HCT116 (cell line): ENCODE measurements around the gene ANO2. TPM values are rescaled to one million over a fixed set of nuclear protein-coding genes. Genes with fewer than 3 reads are reported as not detected.

Source experiments
- ATAC-seq: fragments of 200-7000 bp; cut with Tn5 transposase; 2 replicates; pipeline ENCODE4 v1.9.1; 2020; ENCODE audit warnings: mild to moderate bottlenecking, moderate library complexity
- BruUV-seq: library from RNA; stranded (reverse); fragments of 400-500 nt; replicated peaks from 2 replicates; lab custom pipeline; 2021; lab: Mats Ljungman, UMichigan
- CTCF ChIA-PET: fragments of 300-600 bp; sonication (Branson Sonifier 250); formaldehyde crosslinking; loops from one replicate; lab custom pipeline; 2021; ENCODE audit warnings: antibody characterized with exemption; lab: Charles Lee
- POLR2A ChIA-PET: fragments of 300-600, 350-600 bp; sonication (Branson Sonifier 250); formaldehyde crosslinking; loops from one replicate; lab custom pipeline; 2021; ENCODE audit warnings: antibody characterized with exemption; lab: Charles Lee
- RAD21 ChIA-PET, 2 experiments: fragments of 300-600 bp; sonication (Branson Sonifier 250); formaldehyde crosslinking; loops; one replicate each; lab custom pipeline; 2023; ENCODE audit warnings: low total read pairs in 2 of 2; ENCODE audit not compliant: uncharacterized antibody in 2 of 2, unreplicated experiment in 2 of 2, low non-redundant PET in 1 of 2; lab: Charles Lee
- DNase-seq: peaks from one replicate; pipeline ENCODE4 v3.0.0-alpha.2; 2010; ENCODE audit warnings: low read depth, low spot score
- H2AFZ ChIP-seq: fragments of 200-600 bp; shearing (Covaris generic), sonication (generic); 2 replicates; pipeline ENCODE4 v1.6.1; 2017; ENCODE audit warnings: low read depth, mixed run types, mixed read lengths, antibody characterized with exemption, low read length; ENCODE audit not compliant: poor library complexity, severe bottlenecking
- H3K27ac ChIP-seq: 2 replicates; pipeline ENCODE4 v1.5.1; 2012; ENCODE audit warnings: low read depth, low read length
- H3K27me3 ChIP-seq: fragments of 200-600 bp; sonication (generic); 2 replicates; pipeline ENCODE4 v1.6.1; 2016; ENCODE audit warnings: mixed run types, low read length, mixed read lengths; ENCODE audit not compliant: insufficient read depth
- H3K36me3 ChIP-seq, 2 experiments: fragments of 200-500 bp in 1 of 2; fragments of 200-600 bp in 1 of 2; sonication (Bioruptor generic) in 1 of 2; sonication (generic) in 1 of 2; 2 replicates each; pipeline versions ENCODE4 v1.5.1 to v1.6.1; 2014 to 2016; ENCODE audit warnings: low read length in 2 of 2, inconsistent platforms in 1 of 2, mixed read lengths in 1 of 2, mixed run types in 1 of 2; ENCODE audit not compliant: insufficient read depth in 2 of 2, control insufficient read depth in 1 of 2
- H3K4me1 ChIP-seq, 2 experiments: fragments of 200-600 bp in 1 of 2; sonication (generic) in 1 of 2; 2 replicates each; pipeline versions ENCODE4 v1.5.1 to v1.6.1; 2012 to 2017; ENCODE audit warnings: low read length in 2 of 2, inconsistent platforms in 1 of 2, mild to moderate bottlenecking in 1 of 2, mixed read lengths in 1 of 2, mixed run types in 1 of 2, moderate library complexity in 1 of 2; ENCODE audit not compliant: insufficient read depth in 2 of 2, control insufficient read depth in 1 of 2
- H3K4me2 ChIP-seq: fragments of 200-600 bp; sonication (generic); 2 replicates; pipeline ENCODE4 v1.6.1; 2017; ENCODE audit warnings: mixed run types, low read length, mixed read lengths
- H3K4me3 ChIP-seq, 2 experiments: fragments of 200-600 bp in 1 of 2; sonication (generic) in 1 of 2; replicated peaks in 1 of 2; 2 replicates each; pipeline ENCODE4 v1.5.1; 2011 to 2016; ENCODE audit warnings: low read length in 2 of 2, control low read depth in 1 of 2, low read depth in 1 of 2, mild to moderate bottlenecking in 1 of 2, mixed read lengths in 1 of 2, mixed run types in 1 of 2
- H3K79me2 ChIP-seq: fragments of 200-600 bp; sonication (generic); 2 replicates; pipeline ENCODE4 v1.6.1; 2017; ENCODE audit warnings: mild to moderate bottlenecking, mixed run types, low read length, moderate library complexity, mixed read lengths; ENCODE audit not compliant: insufficient read depth
- H3K9ac ChIP-seq: fragments of 200-600 bp; sonication (generic); 2 replicates; pipeline ENCODE4 v1.6.1; 2016; ENCODE audit warnings: low read length, mixed read lengths
- H3K9me2 ChIP-seq: fragments of 200-600 bp; sonication (generic), shearing (Covaris generic); 2 replicates; pipeline ENCODE4 v1.6.1; 2017; ENCODE audit warnings: mixed run types, mild to moderate bottlenecking, moderate library complexity; ENCODE audit not compliant: insufficient read depth
- H3K9me3 ChIP-seq, 2 experiments: fragments of 200-500 bp in 1 of 2; fragments of 200-600 bp in 1 of 2; sonication (Bioruptor generic) in 1 of 2; sonication (generic) in 1 of 2; 2 replicates each; pipeline ENCODE4 v1.6.1; 2014 to 2017; ENCODE audit warnings: low read length in 2 of 2, mixed read lengths in 2 of 2, inconsistent platforms in 1 of 2, low read depth in 1 of 2, mild to moderate bottlenecking in 1 of 2, mixed run types in 1 of 2, moderate library complexity in 1 of 2; ENCODE audit not compliant: control insufficient read depth in 1 of 2, insufficient read depth in 1 of 2
- H4K20me1 ChIP-seq: fragments of 200-600 bp; sonication (generic), shearing (Covaris generic); 2 replicates; pipeline ENCODE4 v1.6.1; 2017; ENCODE audit warnings: mixed run types, mild to moderate bottlenecking, moderate library complexity; ENCODE audit not compliant: insufficient read depth
- ATF3 ChIP-seq: IDR thresholded peaks from 2 replicates; pipeline ENCODE4 v1.6.1; 2012
- CEBPB ChIP-seq: IDR thresholded peaks from 2 replicates; pipeline ENCODE4 v1.6.1; 2012; ENCODE audit warnings: low read depth
- CTCF ChIP-seq, 3 experiments: fragments of 200-600 bp in 1 of 3; sonication (generic) in 1 of 3; IDR thresholded peaks in 2 of 3; conservative IDR thresholded peaks in 1 of 3; 2 replicates each; pipeline ENCODE4 v1.5.1; 2012 to 2017; ENCODE audit warnings: low read depth in 2 of 3, low read length in 2 of 3, antibody characterized with exemption in 1 of 3, borderline replicate concordance in 1 of 3, control low read depth in 1 of 3, mild to moderate bottlenecking in 1 of 3, mixed read lengths in 1 of 3, mixed run types in 1 of 3, moderate library complexity in 1 of 3; ENCODE audit not compliant: insufficient read depth in 1 of 3
- EZH2 ChIP-seq: fragments of 200-600 bp; sonication (generic); IDR thresholded peaks from 2 replicates; pipeline ENCODE4 v1.6.1; 2017; ENCODE audit warnings: antibody characterized with exemption, mixed run types
- JUND ChIP-seq: IDR thresholded peaks from 2 replicates; pipeline ENCODE4 v1.6.1; 2012
- RAD21 ChIP-seq: IDR thresholded peaks from 2 replicates; pipeline ENCODE4 v1.6.1; 2012; ENCODE audit warnings: low read depth, mild to moderate bottlenecking
- SRF ChIP-seq: IDR thresholded peaks from 2 replicates; pipeline ENCODE4 v1.6.1; 2012; ENCODE audit warnings: low read depth
- YY1 ChIP-seq: IDR thresholded peaks from 2 replicates; pipeline ENCODE4 v1.6.1; 2011; ENCODE audit warnings: low read length, low read depth, moderate library complexity, mild to moderate bottlenecking; ENCODE audit not compliant: insufficient replicate concordance; ENCODE audit errors: extremely low read depth
- ZBTB33 ChIP-seq: IDR thresholded peaks from 2 replicates; pipeline ENCODE4 v1.6.1; 2011; ENCODE audit warnings: mild to moderate bottlenecking, low read length, moderate library complexity; ENCODE audit not compliant: insufficient replicate concordance; ENCODE audit errors: extremely low read depth
- ZFX ChIP-seq: fragments of 450-650 bp; IDR thresholded peaks from 2 replicates; pipeline ENCODE4 v1.6.1; 2017
- intact Hi-C: fragments of 100-400 bp; cut with micrococcal nuclease; formaldehyde crosslinking; loops from 2 replicates; pipeline ENCODE4 v1.10.0; 2022
- total RNA-seq: library from RNA; stranded (reverse); gene quantifications from one replicate; pipeline ENCODE4 v1.2.1, GENCODE V29; 2021; ENCODE audit not compliant: unreplicated experiment

Gene ANO2
- total RNA-seq, 1 experiment from 2014 or later = not detected

GRCh38 chr12:5988659-5989116 is 43.6 kb upstream of the ANO2 start:
- H3K27me3 ChIP-seq = no peaks in the 10 kb centered on the region
- 0 out of 2 replicates have a peak overlapping the region, but pooled peaks have one; percentile 6 for H3K4me2 ChIP-seq
- H3K9me3 ChIP-seq = no peaks in the 10 kb centered on the region
- TF ChIP-seq CTCF (IDR thresholded peaks at IDR 0.05 in 2 of 3, conservative IDR thresholded peaks at IDR 0.05 in 1 of 3; ENCODE audit: borderline replicate concordance in 1 of 3, insufficient read depth in 1 of 3, low read depth in 2 of 3, low read length in 2 of 3) (peak; percentile 93 to 98 (median 98)), ZFX (no peak), RAD21 (peak; percentile 96)
- TF ChIP-seq, all 23 proteins: peak for 2
- peak; percentile 61 for DNase-seq
- Histone ChIP-seq H3K36me3 (no peaks in the 10 kb centered on the region), H4K20me1 (no peaks in the 10 kb centered on the region), H3K79me2 (no peaks in the 10 kb centered on the region), H3K9ac (no peak overlapping the region), H3K4me1 (peaks cover 2 to 5% of the 10 kb centered on the region in 2 experiments; a peak in 2 of 4 replicates), H3K27ac (no peak overlapping the region), H2AFZ (peak overlapping the region; percentile 87), H3K9me2 (no peaks in the 10 kb centered on the region), H3K4me3 (no peak overlapping the region)
- BruUV-seq = no TSS peak
- ChIA-PET POLR2A (interaction anchor here (1.6 to 1.7 kb wide), 2 partner anchors 49 to 51 kb away, joined by 6 to 15 read pairs; no protein-coding TSS in a partner anchor), CTCF (interaction anchor here (0.6 to 5.8 kb wide), 38 partner anchors 8 to 816 kb away, joined by 3 to 321 read pairs (median 5); no protein-coding TSS in a partner anchor), RAD21 (interaction anchor here (0.6 to 3.0 kb wide), 8 partner anchors 42 to 477 kb away, joined by 3 to 38 read pairs (median 4); no protein-coding TSS in a partner anchor)
- intact Hi-C loops = loop anchor here (1.0 kb wide), 2 partner anchors 50 to 297 kb away; no protein-coding TSS in a partner anchor
- ATAC-seq = peak; percentile 100

- TF ChIP-seq RAD21 (no peak), YY1 (no peak), JUND (no peak), EZH2 (no peak), ZBTB33 (no peak), ATF3 (no peak), CTCF (IDR thresholded peaks at IDR 0.05 in 2 of 3, conservative IDR thresholded peaks at IDR 0.05 in 1 of 3; ENCODE audit: borderline replicate concordance in 1 of 3, insufficient read depth in 1 of 3, low read depth in 2 of 3, low read length in 2 of 3) (no peak), SRF (no peak), CEBPB (no peak)
- Histone ChIP-seq H3K4me3 (no peak overlapping the region), H3K27me3 (no peaks in the 10 kb centered on the region), H3K9me2 (no peaks in the 10 kb centered on the region), H3K79me2 (no peaks in the 10 kb centered on the region), H3K4me1 (peaks cover 2 to 5% of the 10 kb centered on the region in 2 experiments; a peak in 2 of 4 replicates), H3K27ac (no peak overlapping the region), H4K20me1 (no peaks in the 10 kb centered on the region), H2AFZ (no peak overlapping the region), H3K36me3 (no peaks in the 10 kb centered on the region), H3K9me3 (no peaks in the 10 kb centered on the region), H3K4me2 (no peak overlapping the region), H3K9ac (no peak overlapping the region)
- no peak for ATAC-seq
- ChIA-PET RAD21 (interaction anchor here (0.6 to 3.0 kb wide), 8 partner anchors 42 to 477 kb away, joined by 3 to 38 read pairs (median 4); no protein-coding TSS in a partner anchor), POLR2A (interaction anchor here (1.6 to 1.7 kb wide), 2 partner anchors 50 to 51 kb away, joined by 6 to 15 read pairs; no protein-coding TSS in a partner anchor), CTCF (interaction anchor here (0.6 to 5.8 kb wide), 37 partner anchors 8 to 816 kb away, joined by 3 to 321 read pairs (median 5); no protein-coding TSS in a partner anchor)
- no TSS peak for BruUV-seq
- DNase-seq = no peak
- intact Hi-C loops = loop anchor here (1.0 kb wide), 2 partner anchors 50 to 297 kb away; no protein-coding TSS in a partner anchor
These were observed 43.0 kb upstream of the ANO2 start for GRCh38 chr12:5988088-5988487.
